ENCODE data around the gene CPE.

Gene CPE

DNA sequence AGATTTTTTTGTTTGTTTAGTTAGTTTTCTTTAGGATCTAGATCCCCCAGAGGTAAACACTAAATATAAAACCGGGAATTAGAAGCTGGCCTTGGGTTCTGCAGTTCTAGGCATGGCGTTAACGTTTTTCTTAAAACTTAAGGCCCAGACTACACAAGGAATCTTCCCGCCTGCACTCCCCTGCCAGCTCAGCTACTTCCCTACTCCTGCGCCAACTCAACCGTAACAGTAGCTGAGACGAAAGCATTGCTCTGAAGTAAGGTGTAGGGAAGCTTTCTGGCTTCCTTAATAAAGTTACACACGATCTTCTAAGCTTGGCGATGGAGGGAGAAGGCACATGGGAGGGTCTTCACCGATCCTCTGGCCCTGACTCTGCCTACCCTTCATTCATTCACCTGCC lies 37.1 kb downstream of the CPE start:
- H3K9ac ChIP-seq (ENCODE audit: low read length): no peak overlapping the region
- no peaks in the 10 kb centered on the region for H3K9me3 ChIP-seq (ENCODE audit: low read length)
- H4K20me1 ChIP-seq (ENCODE audit: insufficient read depth, low read length): no peaks in the 10 kb centered on the region
- H3K4me3 ChIP-seq (ENCODE audit: low read depth, low read length, poor library complexity, severe bottlenecking): no peak overlapping the region
- no peaks in the 10 kb centered on the region for H3F3A ChIP-seq (ENCODE audit: insufficient read depth, low read length)
- no peaks in the 10 kb centered on the region for H3K79me2 ChIP-seq (ENCODE audit: insufficient read depth, low read length)
- no peaks in the 10 kb centered on the region for H3K4me1 ChIP-seq (ENCODE audit: insufficient read depth, low read length, severe bottlenecking)
- H3K27ac ChIP-seq (ENCODE audit: low read depth, low read length, poor library complexity, severe bottlenecking): no peak overlapping the region
- no peaks in the 10 kb centered on the region for H3K36me3 ChIP-seq (ENCODE audit: insufficient read depth, low read length)
- no peaks in the 10 kb centered on the region for H3K27me3 ChIP-seq (ENCODE audit: insufficient read depth, low read length)
- TF ChIP-seq, protein P1, sequence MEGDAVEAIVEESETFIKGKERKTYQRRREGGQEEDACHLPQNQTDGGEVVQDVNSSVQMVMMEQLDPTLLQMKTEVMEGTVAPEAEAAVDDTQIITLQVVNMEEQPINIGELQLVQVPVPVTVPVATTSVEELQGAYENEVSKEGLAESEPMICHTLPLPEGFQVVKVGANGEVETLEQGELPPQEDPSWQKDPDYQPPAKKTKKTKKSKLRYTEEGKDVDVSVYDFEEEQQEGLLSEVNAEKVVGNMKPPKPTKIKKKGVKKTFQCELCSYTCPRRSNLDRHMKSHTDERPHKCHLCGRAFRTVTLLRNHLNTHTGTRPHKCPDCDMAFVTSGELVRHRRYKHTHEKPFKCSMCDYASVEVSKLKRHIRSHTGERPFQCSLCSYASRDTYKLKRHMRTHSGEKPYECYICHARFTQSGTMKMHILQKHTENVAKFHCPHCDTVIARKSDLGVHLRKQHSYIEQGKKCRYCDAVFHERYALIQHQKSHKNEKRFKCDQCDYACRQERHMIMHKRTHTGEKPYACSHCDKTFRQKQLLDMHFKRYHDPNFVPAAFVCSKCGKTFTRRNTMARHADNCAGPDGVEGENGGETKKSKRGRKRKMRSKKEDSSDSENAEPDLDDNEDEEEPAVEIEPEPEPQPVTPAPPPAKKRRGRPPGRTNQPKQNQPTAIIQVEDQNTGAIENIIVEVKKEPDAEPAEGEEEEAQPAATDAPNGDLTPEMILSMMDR (IDR thresholded peaks at IDR 0.05; ENCODE audit: low read length): no peak
- no peak for TF ChIP-seq EZH2 (IDR thresholded peaks at IDR 0.05; ENCODE audit: borderline replicate concordance, low read length)
- H2AFZ ChIP-seq (ENCODE audit: low read length): no peak overlapping the region
- H3K4me2 ChIP-seq (ENCODE audit: low read length): no peak overlapping the region
- H3K9me2 ChIP-seq (ENCODE audit: low read depth, low read length): no peaks in the 10 kb centered on the region

DNA sequence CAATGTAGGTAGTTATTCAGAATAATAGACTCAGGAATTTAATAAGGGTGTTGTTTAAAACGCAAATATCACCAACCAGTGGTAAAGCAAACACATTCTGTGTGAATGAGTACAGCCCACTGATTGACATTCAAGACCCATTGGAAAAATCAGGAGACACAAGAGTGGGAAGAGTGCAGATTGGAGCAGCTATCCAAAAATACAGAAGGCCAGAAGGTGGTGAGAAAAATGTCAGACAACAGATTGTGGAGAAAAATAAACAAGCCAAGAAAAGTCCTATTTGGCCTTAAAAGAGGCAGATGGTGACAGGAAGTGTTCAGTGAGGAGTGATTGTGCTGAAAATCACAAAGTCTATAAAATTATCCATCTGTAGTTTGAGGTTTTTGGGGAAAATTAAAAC lies 39.3 kb downstream of the CPE start:
- no peak for TF ChIP-seq EZH2 (IDR thresholded peaks at IDR 0.05; ENCODE audit: borderline replicate concordance, low read length)

DNA sequence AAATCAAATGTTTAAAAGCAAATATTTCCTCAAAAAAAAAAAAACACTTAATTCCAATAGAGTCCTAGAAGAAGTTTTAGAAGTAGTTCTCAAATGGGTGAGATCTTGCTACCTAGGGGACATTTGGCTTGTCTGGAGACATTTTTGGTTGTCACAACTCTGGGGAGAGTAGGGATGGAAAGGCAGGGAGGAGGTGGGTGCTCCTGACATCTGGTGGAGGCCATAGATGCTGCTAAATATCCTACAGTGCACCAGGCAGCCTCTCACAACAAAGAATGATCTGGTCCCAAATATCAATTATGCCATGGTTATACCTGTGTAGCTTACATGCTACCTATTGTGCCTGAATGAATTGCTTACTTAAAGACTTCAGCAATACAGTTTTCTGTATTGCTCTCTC lies 46.8 kb downstream of the CPE start:
- H3F3A ChIP-seq (ENCODE audit: insufficient read depth, low read length): no peaks in the 10 kb centered on the region
- no peaks in the 10 kb centered on the region for H3K9me2 ChIP-seq (ENCODE audit: low read depth, low read length)
- H3K36me3 ChIP-seq (ENCODE audit: insufficient read depth, low read length): no peaks in the 10 kb centered on the region
- H3K4me1 ChIP-seq (ENCODE audit: insufficient read depth, low read length, severe bottlenecking): no peaks in the 10 kb centered on the region
- no peaks in the 10 kb centered on the region for H4K20me1 ChIP-seq (ENCODE audit: insufficient read depth, low read length)
- H3K4me2 ChIP-seq (ENCODE audit: low read length): no peak overlapping the region
- H3K4me3 ChIP-seq (ENCODE audit: low read depth, low read length, poor library complexity, severe bottlenecking): no peak overlapping the region
- no peaks in the 10 kb centered on the region for H3K79me2 ChIP-seq (ENCODE audit: insufficient read depth, low read length)
- no peaks in the 10 kb centered on the region for H3K27me3 ChIP-seq (ENCODE audit: insufficient read depth, low read length)
- TF ChIP-seq EZH2 (IDR thresholded peaks at IDR 0.05; ENCODE audit: borderline replicate concordance, low read length): no peak
- TF ChIP-seq, protein P1 (IDR thresholded peaks at IDR 0.05; ENCODE audit: low read length): no peak
- H3K27ac ChIP-seq (ENCODE audit: low read depth, low read length, poor library complexity, severe bottlenecking): no peak overlapping the region
- no peak overlapping the region for H2AFZ ChIP-seq (ENCODE audit: low read length)
- no peak overlapping the region for H3K9ac ChIP-seq (ENCODE audit: low read length)
- H3K9me3 ChIP-seq (ENCODE audit: low read length): 0 out of 2 replicates have a peak, but pooled peaks cover 3% of the 10 kb centered on the region

More for the DNA sequence above, 39.3 kb downstream of the CPE start:
- Histone ChIP-seq H3K4me3 (ENCODE audit: low read depth, low read length, poor library complexity, severe bottlenecking) (no peak overlapping the region), H3K9ac (ENCODE audit: low read length) (no peak overlapping the region), H3K27me3 (ENCODE audit: insufficient read depth, low read length) (no peaks in the 10 kb centered on the region), H3K9me3 (ENCODE audit: low read length) (no peaks in the 10 kb centered on the region), H4K20me1 (ENCODE audit: insufficient read depth, low read length) (no peaks in the 10 kb centered on the region), H3K4me2 (ENCODE audit: low read length) (no peak overlapping the region), H3F3A (ENCODE audit: insufficient read depth, low read length) (no peaks in the 10 kb centered on the region), H3K4me1 (ENCODE audit: insufficient read depth, low read length, severe bottlenecking) (no peaks in the 10 kb centered on the region), H3K27ac (ENCODE audit: low read depth, low read length, poor library complexity, severe bottlenecking) (no peak overlapping the region), H2AFZ (ENCODE audit: low read length) (no peak overlapping the region), H3K79me2 (ENCODE audit: insufficient read depth, low read length) (no peaks in the 10 kb centered on the region), H3K9me2 (ENCODE audit: low read depth, low read length) (no peaks in the 10 kb centered on the region), H3K36me3 (ENCODE audit: insufficient read depth, low read length) (no peaks in the 10 kb centered on the region)

DNA sequence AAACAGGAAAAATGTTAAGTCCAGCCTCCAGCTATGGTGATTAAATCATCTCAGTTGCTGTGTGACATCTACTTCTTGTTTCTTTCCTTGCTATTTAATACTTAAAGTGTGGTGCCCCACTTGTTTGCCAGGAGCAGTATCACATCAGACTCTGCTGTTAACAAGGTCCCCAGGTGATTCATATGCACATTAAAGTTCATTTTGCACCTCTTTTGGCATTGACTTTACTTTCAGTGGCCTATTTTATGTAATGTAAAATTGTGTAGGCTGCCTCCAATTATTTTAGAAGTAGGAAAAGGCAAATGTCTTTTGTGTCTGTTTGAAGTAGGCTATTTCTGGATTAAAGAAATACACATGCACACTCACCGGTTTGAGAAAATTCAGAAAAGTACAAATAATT lies 47.5 kb downstream of the CPE start:
- Histone ChIP-seq H3K9me3 (ENCODE audit: low read length) (0 out of 2 replicates have a peak, but pooled peaks cover 3% of the 10 kb centered on the region), H4K20me1 (ENCODE audit: insufficient read depth, low read length) (no peaks in the 10 kb centered on the region), H3K36me3 (ENCODE audit: insufficient read depth, low read length) (no peaks in the 10 kb centered on the region), H3K4me1 (ENCODE audit: insufficient read depth, low read length, severe bottlenecking) (no peaks in the 10 kb centered on the region), H3K9ac (ENCODE audit: low read length) (no peak overlapping the region), H2AFZ (ENCODE audit: low read length) (no peak overlapping the region), H3K4me2 (ENCODE audit: low read length) (no peak overlapping the region), H3K27ac (ENCODE audit: low read depth, low read length, poor library complexity, severe bottlenecking) (no peak overlapping the region), H3K27me3 (ENCODE audit: insufficient read depth, low read length) (no peaks in the 10 kb centered on the region), H3F3A (ENCODE audit: insufficient read depth, low read length) (no peaks in the 10 kb centered on the region), H3K4me3 (ENCODE audit: low read depth, low read length, poor library complexity, severe bottlenecking) (no peak overlapping the region), H3K79me2 (ENCODE audit: insufficient read depth, low read length) (no peaks in the 10 kb centered on the region), H3K9me2 (ENCODE audit: low read depth, low read length) (no peaks in the 10 kb centered on the region)
- TF ChIP-seq, protein P1 (IDR thresholded peaks at IDR 0.05; ENCODE audit: low read length): no peak
- no peak for TF ChIP-seq EZH2 (IDR thresholded peaks at IDR 0.05; ENCODE audit: borderline replicate concordance, low read length)

Data from OCI-LY1 (cell line).